Transverse colon (tissue), 4 donors: ENCODE results near the gene CFAP20DC.

ENCODE experiments used
- EP300 ChIP-seq: sonication (generic); formaldehyde crosslinking; IDR thresholded peaks from one replicate; pipeline ENCODE4 v1.6.1; 2017; ENCODE audit warnings: antibody characterized with exemption, low read depth
- POLR2A ChIP-seq: fragments of 450-650 bp; IDR thresholded peaks from one replicate; pipeline ENCODE4 v1.6.1; 2016; ENCODE audit warnings: antibody characterized with exemption, mild to moderate bottlenecking, moderate library complexity
- POLR2AphosphoS5 ChIP-seq, 3 donors: sonication (generic); formaldehyde crosslinking; IDR thresholded peaks; one replicate each; pipeline ENCODE4 v1.6.1; 2016; ENCODE audit warnings: antibody characterized with exemption in 3 of 3
- TF ChIP-seq, protein P1 (sequence below), 5 experiments: fragments of 200-600 bp in 3 of 5; fragments of 450-650 bp in 2 of 5; sonication (generic) in 3 of 5; IDR thresholded peaks; 1 replicate in 2 of 5; 2 replicates in 3 of 5; pipeline ENCODE4 v1.5.1; 2016 to 2017; ENCODE audit warnings: antibody characterized with exemption in 5 of 5, inconsistent platforms in 3 of 5, mild to moderate bottlenecking in 2 of 5, moderate library complexity in 1 of 5

DNA sequence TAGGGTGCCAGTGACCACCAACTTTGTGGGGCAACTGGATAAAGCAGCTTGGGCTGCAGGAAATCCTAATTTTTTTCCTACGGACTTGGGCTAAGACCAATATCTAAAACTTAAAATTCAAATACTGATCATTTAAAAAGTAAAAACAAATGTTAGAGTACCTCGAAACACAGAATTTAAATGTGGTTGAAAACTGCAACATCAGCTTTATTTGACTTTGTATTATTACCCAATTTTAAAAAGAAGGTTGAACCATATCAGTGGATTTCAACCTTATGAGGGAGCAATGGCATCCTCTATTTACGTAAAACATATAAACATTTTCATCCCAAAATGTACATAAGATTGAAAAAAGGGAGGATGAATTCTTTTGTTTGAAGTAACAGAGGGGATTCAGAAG is 26.2 kb downstream of the CFAP20DC start:
- TF ChIP-seq, protein P1, sequence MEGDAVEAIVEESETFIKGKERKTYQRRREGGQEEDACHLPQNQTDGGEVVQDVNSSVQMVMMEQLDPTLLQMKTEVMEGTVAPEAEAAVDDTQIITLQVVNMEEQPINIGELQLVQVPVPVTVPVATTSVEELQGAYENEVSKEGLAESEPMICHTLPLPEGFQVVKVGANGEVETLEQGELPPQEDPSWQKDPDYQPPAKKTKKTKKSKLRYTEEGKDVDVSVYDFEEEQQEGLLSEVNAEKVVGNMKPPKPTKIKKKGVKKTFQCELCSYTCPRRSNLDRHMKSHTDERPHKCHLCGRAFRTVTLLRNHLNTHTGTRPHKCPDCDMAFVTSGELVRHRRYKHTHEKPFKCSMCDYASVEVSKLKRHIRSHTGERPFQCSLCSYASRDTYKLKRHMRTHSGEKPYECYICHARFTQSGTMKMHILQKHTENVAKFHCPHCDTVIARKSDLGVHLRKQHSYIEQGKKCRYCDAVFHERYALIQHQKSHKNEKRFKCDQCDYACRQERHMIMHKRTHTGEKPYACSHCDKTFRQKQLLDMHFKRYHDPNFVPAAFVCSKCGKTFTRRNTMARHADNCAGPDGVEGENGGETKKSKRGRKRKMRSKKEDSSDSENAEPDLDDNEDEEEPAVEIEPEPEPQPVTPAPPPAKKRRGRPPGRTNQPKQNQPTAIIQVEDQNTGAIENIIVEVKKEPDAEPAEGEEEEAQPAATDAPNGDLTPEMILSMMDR (IDR thresholded peaks at IDR 0.05) = no peak
- TF ChIP-seq EP300 (no peak), POLR2A (no peak), POLR2AphosphoS5 (IDR thresholded peaks at IDR 0.05) (no peak)
